ENCODE measurements around the gene HDAC5.

The HDAC5 gene

DNA sequence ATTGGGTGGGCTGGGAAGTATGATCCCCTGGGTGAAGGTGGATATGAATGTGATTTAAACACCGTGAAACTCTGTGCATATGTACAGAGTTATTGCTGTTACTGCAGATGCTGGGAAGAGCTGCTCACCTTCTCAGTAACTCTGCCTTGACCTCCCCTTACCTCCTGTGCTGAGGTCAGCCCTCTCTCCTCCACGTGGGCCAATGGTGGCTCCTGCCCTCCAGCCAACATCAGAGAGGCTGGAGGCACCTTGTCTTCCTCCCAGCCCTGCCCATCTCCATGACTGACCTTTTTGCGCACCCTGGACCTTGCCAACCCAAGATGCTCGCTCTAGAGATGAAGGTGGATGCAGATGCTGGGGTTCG lies 46.7 kb upstream of the HDAC5 start:
- no peaks in the 10 kb centered on the region for H3K9me3 ChIP-seq (ENCODE audit: low read length)
- H3K27ac ChIP-seq (ENCODE audit: low read depth, low read length, poor library complexity, severe bottlenecking), result no peak overlapping the region
- H3K4me3 ChIP-seq (ENCODE audit: low read depth, low read length, poor library complexity, severe bottlenecking), result no peak overlapping the region
- H3K4me2 ChIP-seq (ENCODE audit: low read length), result no peak overlapping the region
- peaks cover 12% of the 10 kb centered on the region for H3K4me1 ChIP-seq (ENCODE audit: insufficient read depth, low read length, severe bottlenecking)
- peaks cover 4% of the 10 kb centered on the region; the same call in 1 of the 2 replicates for H3K36me3 ChIP-seq (ENCODE audit: insufficient read depth, low read length)
- no peak for TF ChIP-seq EZH2 (IDR thresholded peaks at IDR 0.05; ENCODE audit: borderline replicate concordance, low read length)
- TF ChIP-seq, protein P1, sequence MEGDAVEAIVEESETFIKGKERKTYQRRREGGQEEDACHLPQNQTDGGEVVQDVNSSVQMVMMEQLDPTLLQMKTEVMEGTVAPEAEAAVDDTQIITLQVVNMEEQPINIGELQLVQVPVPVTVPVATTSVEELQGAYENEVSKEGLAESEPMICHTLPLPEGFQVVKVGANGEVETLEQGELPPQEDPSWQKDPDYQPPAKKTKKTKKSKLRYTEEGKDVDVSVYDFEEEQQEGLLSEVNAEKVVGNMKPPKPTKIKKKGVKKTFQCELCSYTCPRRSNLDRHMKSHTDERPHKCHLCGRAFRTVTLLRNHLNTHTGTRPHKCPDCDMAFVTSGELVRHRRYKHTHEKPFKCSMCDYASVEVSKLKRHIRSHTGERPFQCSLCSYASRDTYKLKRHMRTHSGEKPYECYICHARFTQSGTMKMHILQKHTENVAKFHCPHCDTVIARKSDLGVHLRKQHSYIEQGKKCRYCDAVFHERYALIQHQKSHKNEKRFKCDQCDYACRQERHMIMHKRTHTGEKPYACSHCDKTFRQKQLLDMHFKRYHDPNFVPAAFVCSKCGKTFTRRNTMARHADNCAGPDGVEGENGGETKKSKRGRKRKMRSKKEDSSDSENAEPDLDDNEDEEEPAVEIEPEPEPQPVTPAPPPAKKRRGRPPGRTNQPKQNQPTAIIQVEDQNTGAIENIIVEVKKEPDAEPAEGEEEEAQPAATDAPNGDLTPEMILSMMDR (IDR thresholded peaks at IDR 0.05; ENCODE audit: low read length), result no peak
- H3K9me2 ChIP-seq (ENCODE audit: low read depth, low read length), result no peaks in the 10 kb centered on the region
- H3K9ac ChIP-seq (ENCODE audit: low read length), result no peak overlapping the region
- no peaks in the 10 kb centered on the region for H4K20me1 ChIP-seq (ENCODE audit: insufficient read depth, low read length)
- H3F3A ChIP-seq (ENCODE audit: insufficient read depth, low read length), result no peaks in the 10 kb centered on the region
- H2AFZ ChIP-seq (ENCODE audit: low read length), result no peak overlapping the region
- no peaks in the 10 kb centered on the region for H3K27me3 ChIP-seq (ENCODE audit: insufficient read depth, low read length)
- no peaks in the 10 kb centered on the region for H3K79me2 ChIP-seq (ENCODE audit: insufficient read depth, low read length)

DNA sequence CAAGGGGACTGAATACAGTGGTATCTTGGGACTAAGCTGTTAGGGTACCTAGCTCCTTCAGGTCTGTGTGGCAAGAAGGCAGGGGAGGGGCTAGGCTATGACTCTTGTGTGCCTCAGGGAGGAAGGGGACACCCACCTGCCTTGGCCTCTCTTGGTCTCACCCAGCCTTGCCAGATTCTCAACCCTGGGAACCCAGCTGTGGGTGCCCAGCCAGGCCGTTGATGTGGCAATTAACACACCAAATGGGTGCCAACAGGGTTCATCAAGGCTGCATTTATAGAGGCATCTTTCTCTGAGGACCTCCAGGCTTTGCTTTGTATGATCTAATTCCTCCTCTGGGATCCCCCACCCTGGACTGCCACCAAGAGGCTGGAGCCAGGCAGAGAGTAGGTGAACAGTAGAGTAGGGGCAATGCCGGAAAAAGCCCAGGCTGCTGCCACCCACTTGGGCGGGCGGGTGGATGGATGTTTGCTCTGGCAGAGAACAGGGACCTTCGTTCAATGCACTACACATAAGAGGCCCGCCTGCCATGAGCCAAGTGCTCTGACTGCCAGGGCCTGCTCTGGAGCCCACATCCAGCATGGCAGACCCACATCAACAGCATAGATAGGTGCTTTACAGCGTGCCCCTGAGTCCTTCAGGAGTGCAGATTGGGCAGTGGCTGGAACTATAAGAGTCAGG lies 43.9 kb upstream of the HDAC5 start:
- H4K20me1 ChIP-seq (ENCODE audit: insufficient read depth, low read length), result no peaks in the 10 kb centered on the region
- H3K36me3 ChIP-seq (ENCODE audit: insufficient read depth, low read length), result no peaks in the 10 kb centered on the region
- no peak overlapping the region for H3K9ac ChIP-seq (ENCODE audit: low read length)

GRCh38 chr17:44164476-44164875 lies 41.0 kb upstream of the HDAC5 start:
- Histone ChIP-seq H3K9ac (ENCODE audit: low read length) (no peak overlapping the region), H3K9me3 (ENCODE audit: low read length) (no peaks in the 10 kb centered on the region), H3K79me2 (ENCODE audit: insufficient read depth, low read length) (no peaks in the 10 kb centered on the region), H3K27ac (ENCODE audit: low read depth, low read length, poor library complexity, severe bottlenecking) (no peak overlapping the region), H3K36me3 (ENCODE audit: insufficient read depth, low read length) (peaks cover 13% of the 10 kb centered on the region), H4K20me1 (ENCODE audit: insufficient read depth, low read length) (no peaks in the 10 kb centered on the region), H2AFZ (ENCODE audit: low read length) (no peak overlapping the region), H3K9me2 (ENCODE audit: low read depth, low read length) (no peaks in the 10 kb centered on the region), H3K4me2 (ENCODE audit: low read length) (no peak overlapping the region), H3F3A (ENCODE audit: insufficient read depth, low read length) (no peaks in the 10 kb centered on the region), H3K4me1 (ENCODE audit: insufficient read depth, low read length, severe bottlenecking) (no peaks in the 10 kb centered on the region), H3K4me3 (ENCODE audit: low read depth, low read length, poor library complexity, severe bottlenecking) (no peak overlapping the region), H3K27me3 (ENCODE audit: insufficient read depth, low read length) (no peaks in the 10 kb centered on the region)
- TF ChIP-seq, protein P1 (IDR thresholded peaks at IDR 0.05; ENCODE audit: low read length), result no peak
- TF ChIP-seq EZH2 (IDR thresholded peaks at IDR 0.05; ENCODE audit: borderline replicate concordance, low read length), result no peak

More for the DNA sequence above, 43.9 kb upstream of the HDAC5 start:
- no peaks in the 10 kb centered on the region for H3K27me3 ChIP-seq (ENCODE audit: insufficient read depth, low read length)
- H3K27ac ChIP-seq (ENCODE audit: low read depth, low read length, poor library complexity, severe bottlenecking), result no peak overlapping the region
- no peak overlapping the region for H3K4me2 ChIP-seq (ENCODE audit: low read length)
- H3F3A ChIP-seq (ENCODE audit: insufficient read depth, low read length), result no peaks in the 10 kb centered on the region
- peaks cover 12% of the 10 kb centered on the region for H3K4me1 ChIP-seq (ENCODE audit: insufficient read depth, low read length, severe bottlenecking)
- H2AFZ ChIP-seq (ENCODE audit: low read length), result no peak overlapping the region
- H3K79me2 ChIP-seq (ENCODE audit: insufficient read depth, low read length), result no peaks in the 10 kb centered on the region
- no peak overlapping the region for H3K4me3 ChIP-seq (ENCODE audit: low read depth, low read length, poor library complexity, severe bottlenecking)
- no peak for TF ChIP-seq EZH2 (IDR thresholded peaks at IDR 0.05; ENCODE audit: borderline replicate concordance, low read length)
- TF ChIP-seq, protein P1 (IDR thresholded peaks at IDR 0.05; ENCODE audit: low read length), result no peak
- no peaks in the 10 kb centered on the region for H3K9me3 ChIP-seq (ENCODE audit: low read length)
- no peaks in the 10 kb centered on the region for H3K9me2 ChIP-seq (ENCODE audit: low read depth, low read length)

Measured in OCI-LY1 (cell line).